Fibroblast of peridontal ligament (primary cell): ENCODE measurements around the gene LPGAT1.
"Not testable (repeated sequence)": the region's sequence is repeated elsewhere in the genome, so short reads cannot be mapped to it uniquely, and the experiment has no call there.

ENCODE experiments used
- DNase-seq: peaks from one replicate; pipeline ENCODE4 v3.0.0-alpha.2; 2010; ENCODE audit errors: extremely low read depth

Gene LPGAT1

GRCh38 chr1:211830328-211831142 is at the start of gene LPGAT1:
TSS of gene LPGAT1 (minus strand) at chr1:211830763. CDS start at chr1:211829296, 1,467 bp downstream.
- DNase-seq, result peak; percentile 42

GRCh38 chr1:211879475-211879874 is 48.9 kb upstream of the LPGAT1 start:
- DNase-seq, result no peak

GRCh38 chr1:211876851-211877590 is 46.5 kb upstream of the LPGAT1 start:
- DNase-seq, result no peak

- no peak for DNase-seq
Measured at GRCh38 chr1:211875541-211875940, 45.0 kb upstream of the LPGAT1 start.

- no peak for DNase-seq
Measured at GRCh38 chr1:211874521-211875347, 44.2 kb upstream of the LPGAT1 start.

GRCh38 chr1:211873731-211874130 is 43.2 kb upstream of the LPGAT1 start:
- DNase-seq, result not testable (repeated sequence)

- DNase-seq, result peak; percentile 45
Measured at GRCh38 chr1:211870156-211870555, 39.6 kb upstream of the LPGAT1 start.

GRCh38 chr1:211865180-211865579 is 34.6 kb upstream of the LPGAT1 start:
- no peak for DNase-seq

GRCh38 chr1:211859405-211859804 is 28.8 kb upstream of the LPGAT1 start:
- no peak for DNase-seq

GRCh38 chr1:211851174-211851573 is 20.6 kb upstream of the LPGAT1 start:
- no peak for DNase-seq

GRCh38 chr1:211843507-211844298 is 13.1 kb upstream of the LPGAT1 start:
- DNase-seq, result no peak

- peak; percentile 40 for DNase-seq
Measured at GRCh38 chr1:211843018-211843417, 12.5 kb upstream of the LPGAT1 start.

GRCh38 chr1:211842518-211842917 is 12.0 kb upstream of the LPGAT1 start:
- no peak for DNase-seq

- no peak for DNase-seq
Measured at GRCh38 chr1:211839106-211839505, 8.5 kb upstream of the LPGAT1 start.

GRCh38 chr1:211833174-211833820 is 2.7 kb upstream of the LPGAT1 start:
- DNase-seq, result no peak

GRCh38 chr1:211832661-211833060 is 2.1 kb upstream of the LPGAT1 start:
- DNase-seq, result no peak

- no peak for DNase-seq
Measured at GRCh38 chr1:211831558-211832323, 1.2 kb upstream of the LPGAT1 start.

GRCh38 chr1:211830055-211830327 is 572 bp downstream of the LPGAT1 start:
- no peak for DNase-seq

- peak; percentile 10 for DNase-seq
Measured at GRCh38 chr1:211829343-211830054, 1.1 kb downstream of the LPGAT1 start.
